Eye (tissue), 1 donor: ENCODE data around the gene GJC2.

ENCODE experiments used
- DNase-seq: peaks from one replicate; pipeline ENCODE4 v3.0.0-alpha.2; 2015

The GJC2 gene

DNA sequence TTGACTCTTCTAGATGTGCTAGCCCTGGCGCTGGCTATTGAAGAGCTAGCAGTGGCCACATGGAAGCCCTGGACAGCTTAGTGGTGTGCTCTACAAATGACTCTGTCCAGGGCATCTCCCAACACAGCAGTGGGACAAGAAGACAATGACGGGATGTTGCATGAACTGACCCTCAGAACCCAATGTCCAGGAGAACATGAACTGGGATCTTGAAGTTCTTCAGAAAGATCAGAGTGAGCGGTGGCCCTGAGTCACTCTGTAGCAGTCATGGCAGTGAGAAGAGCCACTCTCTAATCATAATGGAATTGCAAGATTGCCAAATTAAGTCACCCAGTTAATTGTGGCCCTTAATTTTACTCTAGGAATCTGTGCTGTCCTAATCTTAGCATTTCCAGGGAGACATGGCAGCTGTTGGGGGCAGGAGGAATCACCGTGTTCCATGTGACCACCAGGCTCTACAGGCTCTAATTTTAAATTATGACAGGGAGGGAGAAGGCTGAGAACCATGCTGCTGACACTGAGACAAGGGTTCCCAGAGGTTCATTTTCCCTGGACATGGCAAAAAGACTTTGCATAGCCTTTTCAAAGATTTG, 47.9 kb downstream of the GJC2 start:
- no peak for DNase-seq

DNA sequence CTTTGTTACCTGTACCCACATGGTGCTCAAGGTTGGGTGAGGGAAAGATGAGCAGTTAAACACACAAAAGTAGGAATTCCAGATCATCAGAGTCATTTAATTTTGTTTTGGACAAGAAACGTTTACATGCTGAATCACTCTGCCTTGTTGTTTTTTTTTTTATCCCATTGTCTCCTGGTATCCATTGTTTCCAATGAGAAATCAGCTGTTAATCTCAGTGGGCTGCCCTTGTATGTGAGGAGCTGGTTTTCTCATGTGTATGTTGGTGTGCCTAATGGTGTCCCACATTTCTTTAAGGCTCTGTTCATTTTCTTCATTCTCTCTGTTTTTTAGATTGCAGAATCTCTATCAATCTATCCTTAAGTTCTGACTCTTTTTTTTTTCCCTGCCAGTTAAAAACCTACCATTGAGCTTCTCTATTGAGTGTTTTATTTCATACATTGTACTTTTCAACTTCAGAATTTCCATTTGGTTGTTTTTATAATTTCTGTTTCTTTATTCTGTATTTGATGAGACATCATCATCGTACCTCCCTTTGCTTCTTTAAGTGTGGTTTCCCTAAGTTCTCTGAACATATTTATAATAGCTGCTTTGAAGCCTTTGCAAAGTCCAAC, 49.4 kb downstream of the GJC2 start:
- DNase-seq, result no peak

DNA sequence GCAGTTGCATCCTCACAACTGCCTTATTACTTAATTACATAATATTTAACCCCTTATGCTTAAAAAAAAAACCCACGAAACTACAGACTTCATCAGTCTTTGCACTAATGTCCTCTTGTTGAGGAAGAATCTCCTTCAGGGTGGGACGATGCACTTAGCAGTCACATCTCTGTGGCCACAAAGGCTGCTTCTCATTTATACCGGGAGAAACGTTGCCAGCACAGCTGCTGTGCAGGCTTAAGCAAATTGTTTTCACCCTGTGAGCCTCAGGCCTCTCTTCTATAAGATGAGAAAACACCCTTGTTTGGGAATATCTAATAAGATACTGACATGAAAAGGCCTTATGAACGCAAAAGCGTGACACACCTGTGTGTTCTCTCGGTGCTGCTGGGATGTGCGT, 55.2 kb downstream of the GJC2 start:
- DNase-seq, result peak; percentile 37

DNA sequence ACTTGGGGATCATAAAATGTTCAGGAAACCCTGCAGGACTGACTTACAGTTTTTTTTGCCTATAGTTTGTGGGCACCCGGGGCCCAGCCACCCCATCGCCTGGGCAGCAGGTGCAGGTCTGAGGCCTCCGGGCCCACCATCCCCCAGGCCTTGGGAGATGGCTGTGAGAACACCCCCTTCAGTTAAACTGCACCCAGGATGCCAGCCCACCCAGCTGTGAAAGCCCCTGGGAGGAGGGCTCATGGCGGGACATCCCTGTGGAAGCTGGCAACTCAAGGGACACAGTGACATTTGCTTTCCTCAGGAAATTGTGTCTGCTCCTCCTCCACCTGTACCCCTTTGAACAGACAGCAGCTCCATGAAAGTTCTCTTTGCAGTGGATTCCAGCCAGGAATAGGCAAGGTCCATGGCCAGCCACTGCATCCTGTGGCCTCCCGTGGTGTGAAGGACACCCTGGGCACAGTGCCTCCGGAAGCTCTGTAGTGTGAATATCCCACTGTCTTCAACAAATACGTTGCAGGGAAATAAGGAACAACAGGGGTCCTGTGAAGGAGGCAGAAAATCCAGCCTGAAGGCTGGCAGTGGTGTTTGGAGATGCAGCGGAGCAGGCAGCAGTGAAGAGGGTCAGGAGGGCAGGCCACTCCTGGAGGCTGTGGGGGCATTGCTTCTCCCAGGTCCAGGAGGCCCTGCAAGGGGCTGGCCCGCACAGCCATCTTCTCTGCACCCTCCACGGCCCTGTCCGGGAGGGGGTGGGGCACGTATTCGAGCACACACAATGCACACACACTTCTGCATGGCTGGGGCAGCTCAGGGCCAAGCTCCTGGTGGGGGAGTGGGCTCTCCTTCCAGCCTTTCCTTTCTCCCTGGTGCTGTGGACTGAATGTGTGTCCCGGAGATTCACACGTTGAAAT, 56.1 kb downstream of the GJC2 start:
- peak; percentile 50 for DNase-seq

DNA sequence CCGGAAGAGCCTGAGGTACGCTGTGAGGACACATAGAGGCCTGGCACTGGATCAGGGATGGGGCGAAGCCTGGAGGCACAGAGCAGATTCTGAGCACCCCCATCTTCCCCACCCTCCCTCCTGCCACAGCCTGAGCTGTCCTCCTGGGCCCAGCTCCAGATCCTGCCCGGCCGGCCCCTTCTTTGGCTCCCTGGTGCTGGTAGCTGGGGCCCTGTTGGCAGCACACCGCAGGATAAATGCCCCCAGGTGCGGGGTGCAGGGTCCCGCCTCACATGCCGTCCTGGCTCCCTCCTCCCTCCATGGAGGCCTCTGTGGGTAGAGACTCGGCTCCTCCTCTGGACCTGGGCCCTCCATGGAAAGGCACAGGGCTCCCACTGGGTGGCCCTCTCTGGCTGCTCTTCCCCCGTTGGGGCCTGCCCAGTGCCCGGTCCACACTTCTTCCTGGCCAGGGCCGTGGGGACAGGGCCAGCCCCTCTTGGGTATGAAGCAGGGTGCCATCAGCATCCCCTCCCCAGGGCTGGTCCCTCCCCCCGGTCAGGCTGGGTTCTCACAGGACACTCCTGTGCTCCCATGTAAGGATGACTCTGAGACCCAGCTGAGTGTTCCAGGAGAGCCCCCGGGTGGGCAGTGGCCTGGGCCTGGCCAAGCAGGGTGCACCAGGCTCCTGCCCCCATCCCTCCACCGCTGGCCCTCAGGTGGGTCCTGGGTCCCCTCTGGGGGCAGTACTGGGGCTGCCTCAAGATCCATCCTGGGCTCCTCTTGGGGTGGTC, 57.0 kb downstream of the GJC2 start:
- DNase-seq, result no peak

DNA sequence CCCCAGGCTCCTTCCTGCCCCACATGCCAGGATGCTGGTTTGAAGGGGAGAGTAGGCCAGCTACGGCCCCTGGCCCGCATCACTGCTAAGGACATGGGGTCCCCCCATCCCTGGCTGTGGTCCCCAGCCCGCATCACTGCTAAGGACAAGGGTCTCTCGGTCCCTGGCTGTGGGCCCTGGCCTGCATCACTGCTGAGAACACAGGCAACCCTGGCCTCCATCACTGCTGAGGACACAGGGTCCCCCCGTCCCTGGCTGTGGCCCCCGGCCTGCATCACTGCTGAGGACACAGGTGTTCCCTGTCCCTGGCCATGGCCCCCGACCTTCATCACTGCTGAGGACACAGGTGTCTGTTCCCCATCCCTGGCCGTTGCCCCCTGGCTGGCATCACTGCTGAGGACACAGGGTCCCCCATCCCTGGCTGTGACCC, 57.7 kb downstream of the GJC2 start:
- DNase-seq, result no peak

DNA sequence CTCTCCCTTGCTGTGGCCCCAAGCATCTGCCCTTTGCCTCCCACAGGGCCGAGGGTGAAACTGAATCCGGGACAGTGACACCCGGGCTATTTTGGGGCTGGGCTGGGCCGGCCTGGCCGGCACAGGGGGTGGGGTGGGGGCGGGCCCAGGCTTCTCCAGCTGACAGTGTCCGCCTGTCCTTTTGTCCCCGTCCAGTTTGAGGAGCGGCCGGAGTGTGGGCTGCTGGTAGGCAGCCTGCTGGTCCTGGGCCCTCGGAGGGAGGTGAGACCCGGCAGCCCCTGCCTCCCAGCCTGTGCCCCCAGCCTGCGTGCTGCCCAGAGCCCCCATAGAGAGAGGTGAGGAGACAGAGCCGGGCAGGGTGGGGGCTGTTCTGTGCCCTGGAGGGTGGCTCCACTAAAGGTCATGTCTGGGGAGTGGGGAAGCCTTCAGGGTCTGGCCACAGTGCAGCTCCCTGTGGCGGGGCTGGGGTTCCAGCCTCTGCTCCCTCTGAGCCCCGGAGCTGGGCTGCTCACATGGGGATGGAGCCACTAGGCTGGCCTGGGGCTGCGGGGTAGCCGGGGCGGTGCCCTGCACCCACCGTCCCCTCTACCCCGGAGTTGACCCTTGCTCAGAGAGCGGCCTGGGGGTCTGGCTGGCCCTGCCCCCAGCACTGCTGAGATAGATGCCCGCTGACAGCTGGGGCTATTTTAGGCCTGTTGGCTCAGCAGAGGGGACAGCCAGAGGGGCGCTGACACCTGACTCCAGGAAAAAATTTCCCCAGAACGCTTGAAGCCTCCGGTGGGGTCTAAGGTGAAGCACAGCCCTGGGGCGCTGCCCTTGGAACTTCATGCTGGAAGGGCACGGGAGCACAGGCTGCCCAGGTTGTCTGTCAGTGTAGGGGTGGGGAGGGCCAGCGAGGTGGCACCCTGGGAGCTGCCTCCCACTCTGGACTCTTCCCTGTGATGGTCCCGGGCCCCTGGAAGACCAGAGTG, 58.4 kb downstream of the GJC2 start, which contains the start of gene OBSCN:
OBSCN (plus strand) TSS at position 194 of the 971 bp plus-strand sequence. CDS start 3,740 bp downstream, outside the sequence.
- DNase-seq, result peak; percentile 36

DNA sequence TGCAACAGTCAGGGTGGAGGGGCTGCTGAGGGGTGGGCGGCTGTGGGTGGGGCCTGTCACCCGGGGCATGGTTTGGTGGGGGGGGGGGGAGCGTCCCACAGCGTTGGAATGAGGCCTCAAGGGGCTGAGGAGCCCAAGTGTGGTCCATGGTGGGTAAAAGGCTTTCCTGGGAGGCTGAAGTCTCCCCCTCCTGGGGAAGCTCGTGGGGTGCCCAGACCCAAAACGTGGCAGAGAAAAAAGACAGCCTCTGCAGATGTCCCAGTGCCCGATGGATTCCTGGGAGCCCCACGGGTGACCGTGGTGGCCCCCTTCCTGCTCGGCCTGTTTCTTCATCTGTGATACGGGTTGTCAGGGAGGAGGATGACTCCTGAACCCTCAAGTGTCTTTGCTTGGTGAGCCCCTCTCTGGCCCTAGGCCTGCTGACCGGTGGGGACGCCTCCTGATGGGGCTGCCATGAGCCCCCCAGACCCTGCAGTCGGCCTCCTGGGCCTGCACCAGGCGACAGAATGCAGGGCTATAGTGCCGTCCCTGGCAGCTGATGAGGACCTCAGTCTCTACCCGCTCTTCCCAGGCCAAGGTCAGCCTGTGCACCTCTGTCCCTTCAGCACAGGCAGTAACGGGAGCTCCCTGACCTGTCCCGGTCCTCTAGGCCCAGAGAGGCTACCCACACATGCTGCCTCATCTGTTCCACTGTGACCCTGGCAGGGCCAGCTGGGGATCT, 59.3 kb downstream of the GJC2 start:
- DNase-seq, result no peak
